GM12864 (cell line): ENCODE data around the gene CBX2.

Source experiments
- DNase-seq: peaks from one replicate; pipeline ENCODE4 v3.0.0-alpha.2; 2011; ENCODE audit warnings: low read depth
- H3K4me3 ChIP-seq: 2 replicates; pipeline ENCODE4 v1.5.1; 2011; ENCODE audit warnings: mild to moderate bottlenecking, low read depth, low read length, control low read depth
- CTCF ChIP-seq: IDR thresholded peaks from 2 replicates; pipeline ENCODE4 v1.5.1; 2011; ENCODE audit warnings: low read depth, mild to moderate bottlenecking, moderate library complexity, low read length, control low read depth, inconsistent platforms; ENCODE audit errors: missing control alignments

CBX2 gene

GRCh38 chr17:79812353-79813258 is 34.7 kb downstream of the CBX2 start:
- H3K4me3 ChIP-seq = no peak overlapping the region; the same call in 1 of the 2 replicates
- no peak for TF ChIP-seq CTCF
- no peak for DNase-seq

- no peak overlapping the region; the same call in 1 of the 2 replicates for H3K4me3 ChIP-seq
- TF ChIP-seq CTCF = no peak
- no peak for DNase-seq
These were observed 35.6 kb downstream of the CBX2 start for GRCh38 chr17:79813297-79814126.

- no peak overlapping the region for H3K4me3 ChIP-seq
- no peak for TF ChIP-seq CTCF
- DNase-seq = no peak
These were observed 36.4 kb downstream of the CBX2 start for GRCh38 chr17:79814127-79814973.

- H3K4me3 ChIP-seq = no peak overlapping the region
- DNase-seq = no peak
These were observed 37.3 kb downstream of the CBX2 start for GRCh38 chr17:79814974-79815835.

GRCh38 chr17:79815836-79816461 is 38.0 kb downstream of the CBX2 start:
- no peak for DNase-seq
- TF ChIP-seq CTCF = no peak
- H3K4me3 ChIP-seq = no peak overlapping the region

More at GRCh38 chr17:79814974-79815835, 37.3 kb downstream of the CBX2 start:
- no peak for TF ChIP-seq CTCF
